HG02610 (cell line): ENCODE data around the gene POC1B.
"Not testable (repeated sequence)": the region's sequence is repeated elsewhere in the genome, so short reads cannot be mapped to it uniquely, and the experiment has no call there.

Experiments used
- ATAC-seq: cut with Tn5 transposase; IDR thresholded peaks from one replicate; pipeline ENCODE4 v1.9.1; 2021; ENCODE audit warnings: mild to moderate bottlenecking, moderate library complexity; ENCODE audit not compliant: unreplicated experiment

Gene POC1B

GRCh38 chr12:89468648-89469326, 57.1 kb downstream of the POC1B start:
- ATAC-seq: peak; percentile 70

GRCh38 chr12:89468017-89468416, 57.8 kb downstream of the POC1B start:
- ATAC-seq: no peak

GRCh38 chr12:89464974-89465592, 60.8 kb downstream of the POC1B start:
- no peak for ATAC-seq

GRCh38 chr12:89461649-89462612, 63.9 kb downstream of the POC1B start:
- ATAC-seq: peak; percentile 93

- peak; percentile 8 for ATAC-seq
These were observed 64.7 kb downstream of the POC1B start for GRCh38 chr12:89461190-89461589.

GRCh38 chr12:89459279-89459678, 66.6 kb downstream of the POC1B start:
- ATAC-seq: not testable (repeated sequence)

- no peak for ATAC-seq
These were observed 69.3 kb downstream of the POC1B start for GRCh38 chr12:89456565-89456964.

GRCh38 chr12:89454080-89454848, 71.6 kb downstream of the POC1B start:
- no peak for ATAC-seq

GRCh38 chr12:89453121-89453978, 72.5 kb downstream of the POC1B start:
- no peak for ATAC-seq

- ATAC-seq: no peak
These were observed 74.0 kb downstream of the POC1B start for GRCh38 chr12:89451841-89452251.

- ATAC-seq: no peak
These were observed 74.9 kb downstream of the POC1B start for GRCh38 chr12:89450907-89451306.

- ATAC-seq: no peak
These were observed 76.9 kb downstream of the POC1B start for GRCh38 chr12:89448951-89449371.

GRCh38 chr12:89448526-89448925, 77.3 kb downstream of the POC1B start:
- ATAC-seq: no peak

GRCh38 chr12:89439941-89440340, 85.9 kb downstream of the POC1B start:
- no peak for ATAC-seq

- no peak for ATAC-seq
These were observed 88.6 kb downstream of the POC1B start for GRCh38 chr12:89437231-89437630.

GRCh38 chr12:89436062-89436461, 89.8 kb downstream of the POC1B start:
- ATAC-seq: no peak

GRCh38 chr12:89433634-89434033, 92.2 kb downstream of the POC1B start:
- ATAC-seq: no peak

GRCh38 chr12:89432396-89432795, 93.5 kb downstream of the POC1B start:
- ATAC-seq: no peak

- ATAC-seq: no peak
These were observed 96.3 kb downstream of the POC1B start for GRCh38 chr12:89429528-89429927.
